Hepatocyte (in vitro differentiated cells): ENCODE results near the gene ASB10.

Source experiments
- EZH2 ChIP-seq: fragments of 200-600 bp; sonication (generic); IDR thresholded peaks from 2 replicates; pipeline ENCODE4 v1.6.1; 2016; ENCODE audit warnings: antibody characterized with exemption, mild to moderate bottlenecking, borderline replicate concordance
- TF ChIP-seq, protein P1 (sequence below): fragments of 200-600 bp; sonication (generic); IDR thresholded peaks from 2 replicates; pipeline ENCODE4 v1.5.1; 2016; ENCODE audit warnings: antibody characterized with exemption, mild to moderate bottlenecking; ENCODE audit not compliant: poor library complexity

DNA sequence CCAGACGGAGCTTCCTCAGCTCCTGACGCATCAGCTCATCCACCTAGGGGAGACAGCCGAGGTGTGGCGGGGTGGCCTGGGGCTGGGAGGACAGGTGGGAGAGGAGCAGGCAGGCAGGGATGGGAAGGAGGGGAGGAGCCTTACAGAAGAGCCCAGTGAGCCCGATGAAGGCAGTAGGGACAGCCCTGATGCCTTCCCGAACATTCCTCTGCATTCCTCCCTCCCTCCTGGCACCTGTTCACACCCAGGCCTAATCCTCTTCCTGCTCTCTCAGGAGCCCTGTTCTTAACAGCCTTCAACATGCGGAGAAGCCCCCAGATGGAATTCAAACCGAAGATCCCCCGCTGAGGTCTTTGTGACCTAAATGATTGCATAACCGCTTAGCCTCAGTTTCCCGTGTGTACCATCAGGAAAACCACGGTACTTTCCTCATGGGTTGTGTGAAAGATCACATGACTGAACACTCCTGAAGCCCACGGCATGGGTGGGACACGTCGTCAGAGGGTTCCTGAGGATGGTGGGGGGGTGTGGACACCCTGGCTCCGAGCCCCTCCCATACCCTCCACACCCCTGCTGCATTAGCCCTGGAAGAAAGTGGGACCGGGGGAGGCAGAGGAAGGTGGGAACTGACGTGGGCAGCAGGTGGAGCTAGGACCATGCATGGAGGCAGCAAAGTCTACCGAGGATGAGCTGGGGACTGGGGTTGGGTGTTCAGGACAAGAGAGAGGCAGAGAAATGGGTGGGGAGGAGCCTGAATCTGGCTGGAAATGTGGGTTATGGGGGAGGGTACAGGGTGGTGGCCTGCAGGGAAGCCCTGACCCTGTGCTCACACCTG is 8.8 kb upstream of the ASB10 start:
- no peak for TF ChIP-seq EZH2
- TF ChIP-seq, protein P1, sequence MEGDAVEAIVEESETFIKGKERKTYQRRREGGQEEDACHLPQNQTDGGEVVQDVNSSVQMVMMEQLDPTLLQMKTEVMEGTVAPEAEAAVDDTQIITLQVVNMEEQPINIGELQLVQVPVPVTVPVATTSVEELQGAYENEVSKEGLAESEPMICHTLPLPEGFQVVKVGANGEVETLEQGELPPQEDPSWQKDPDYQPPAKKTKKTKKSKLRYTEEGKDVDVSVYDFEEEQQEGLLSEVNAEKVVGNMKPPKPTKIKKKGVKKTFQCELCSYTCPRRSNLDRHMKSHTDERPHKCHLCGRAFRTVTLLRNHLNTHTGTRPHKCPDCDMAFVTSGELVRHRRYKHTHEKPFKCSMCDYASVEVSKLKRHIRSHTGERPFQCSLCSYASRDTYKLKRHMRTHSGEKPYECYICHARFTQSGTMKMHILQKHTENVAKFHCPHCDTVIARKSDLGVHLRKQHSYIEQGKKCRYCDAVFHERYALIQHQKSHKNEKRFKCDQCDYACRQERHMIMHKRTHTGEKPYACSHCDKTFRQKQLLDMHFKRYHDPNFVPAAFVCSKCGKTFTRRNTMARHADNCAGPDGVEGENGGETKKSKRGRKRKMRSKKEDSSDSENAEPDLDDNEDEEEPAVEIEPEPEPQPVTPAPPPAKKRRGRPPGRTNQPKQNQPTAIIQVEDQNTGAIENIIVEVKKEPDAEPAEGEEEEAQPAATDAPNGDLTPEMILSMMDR, result no peak
